Astrocyte (in vitro differentiated cells and primary cell): ENCODE measurements around the gene PSKH1. TPM values are rescaled to one million over a fixed set of nuclear protein-coding genes. Genes with fewer than 3 reads are reported as not detected.

Experiments
- DNase-seq: peaks from one replicate; pipeline ENCODE4 v3.0.0-alpha.2; 2010; ENCODE audit warnings: low read depth
- FAIRE-seq: peaks from 2 replicates; lab custom pipeline; 2011; peaks lifted over from hg19 to GRCh38; lab: Jason Lieb, UNC
- H2AFZ ChIP-seq: 2 replicates; pipeline ENCODE4 v1.6.0; 2012; ENCODE audit warnings: low read depth, low read length, inconsistent platforms
- H3K27ac ChIP-seq: 2 replicates; pipeline ENCODE4 v1.5.1; 2011; ENCODE audit warnings: low read depth, low read length, inconsistent platforms
- H3K27me3 ChIP-seq: 2 replicates; pipeline ENCODE4 v1.6.0; 2011; ENCODE audit warnings: low read length, inconsistent platforms; ENCODE audit not compliant: insufficient read depth
- H3K36me3 ChIP-seq: 2 replicates; pipeline ENCODE4 v1.5.1; 2011; ENCODE audit warnings: low read length, inconsistent platforms; ENCODE audit not compliant: insufficient read depth
- H3K4me1 ChIP-seq: 2 replicates; pipeline ENCODE4 v1.5.1; 2011; ENCODE audit warnings: low read length, inconsistent platforms; ENCODE audit not compliant: insufficient read depth
- H3K4me2 ChIP-seq: 2 replicates; pipeline ENCODE4 v1.6.0; 2012; ENCODE audit warnings: low read length, inconsistent platforms
- H3K4me3 ChIP-seq: 2 replicates; pipeline ENCODE4 v1.5.1; 2011; ENCODE audit warnings: low read depth, mild to moderate bottlenecking, low read length, inconsistent platforms; ENCODE audit not compliant: insufficient read depth
- H3K79me2 ChIP-seq: 2 replicates; pipeline ENCODE4 v1.6.0; 2012; ENCODE audit warnings: mild to moderate bottlenecking, low read length, inconsistent platforms; ENCODE audit not compliant: insufficient read depth
- H3K9ac ChIP-seq: 2 replicates; pipeline ENCODE4 v1.6.0; 2012; ENCODE audit warnings: mild to moderate bottlenecking, low read length, inconsistent platforms
- H3K9me3 ChIP-seq: 2 replicates; pipeline ENCODE4 v1.5.1; 2012; ENCODE audit warnings: low read depth, mild to moderate bottlenecking, low read length, inconsistent platforms; ENCODE audit not compliant: insufficient read depth
- H4K20me1 ChIP-seq: 2 replicates; pipeline ENCODE4 v1.6.0; 2012; ENCODE audit warnings: low read length, inconsistent platforms; ENCODE audit not compliant: insufficient read depth
- H3K27ac Mint-ChIP-seq: one replicate; pipeline ENCODE4 v1.8.0; 2021; ENCODE audit warnings: mild to moderate bottlenecking, mixed read lengths; ENCODE audit not compliant: unreplicated experiment
- H3K27me3 Mint-ChIP-seq: one replicate; pipeline ENCODE4 v1.8.0; 2021; ENCODE audit warnings: low read depth, mixed read lengths; ENCODE audit not compliant: unreplicated experiment
- H3K36me3 Mint-ChIP-seq: one replicate; pipeline ENCODE4 v1.8.0; 2021; ENCODE audit warnings: low read depth, mixed read lengths; ENCODE audit not compliant: unreplicated experiment
- H3K4me1 Mint-ChIP-seq: one replicate; pipeline ENCODE4 v1.8.0; 2021; ENCODE audit warnings: low read depth, mixed read lengths; ENCODE audit not compliant: unreplicated experiment
- H3K4me3 Mint-ChIP-seq: one replicate; pipeline ENCODE4 v1.8.0; 2021; ENCODE audit warnings: mild to moderate bottlenecking, moderate library complexity, mixed read lengths; ENCODE audit not compliant: unreplicated experiment
- H3K9me3 Mint-ChIP-seq: one replicate; pipeline ENCODE4 v1.8.0; 2021; ENCODE audit warnings: mild to moderate bottlenecking, mixed read lengths; ENCODE audit not compliant: unreplicated experiment
- EZH2 ChIP-seq: IDR thresholded peaks from 2 replicates; pipeline ENCODE4 v1.6.1; 2012; ENCODE audit warnings: mild to moderate bottlenecking, low read length, inconsistent platforms; ENCODE audit not compliant: insufficient read depth
- total RNA-seq: library from RNA; stranded (reverse); gene quantifications from 2 replicates; pipeline ENCODE4 v1.2.1, GENCODE V29; 2021
- TF ChIP-seq, protein P1 (sequence below): IDR thresholded peaks from 2 replicates; pipeline ENCODE4 v1.5.1; 2011; ENCODE audit warnings: low read depth, mild to moderate bottlenecking, inconsistent platforms, low read length, moderate library complexity; ENCODE audit not compliant: insufficient read depth

Gene PSKH1
- total RNA-seq, 1 donor from 2014 or later: 27.3 TPM

GRCh38 chr16:67922740-67923139, 29.7 kb downstream of the PSKH1 start:
- DNase-seq (no peak), FAIRE-seq (no peak)
- Histone ChIP-seq H3K4me1 (peaks cover 7% of the 10 kb centered on the region), H3K27me3 (no peaks in the 10 kb centered on the region), H3K79me2 (peaks cover 20% of the 10 kb centered on the region), H3K9ac (no peak overlapping the region), H4K20me1 (peaks cover 90% of the 10 kb centered on the region), H2AFZ (no peak overlapping the region), H3K9me3 (no peaks in the 10 kb centered on the region), H3K27ac (no peak overlapping the region), H3K36me3 (no peaks in the 10 kb centered on the region), H3K4me2 (no peak overlapping the region), H3K4me3 (no peak overlapping the region)
- peaks cover 18% of the 10 kb centered on the region for H3K4me1 Mint-ChIP-seq
- no peak overlapping the region for H3K27ac Mint-ChIP-seq
- peaks cover 6% of the 10 kb centered on the region for H3K36me3 Mint-ChIP-seq
- H3K27me3 Mint-ChIP-seq: no peaks in the 10 kb centered on the region
- no peak for TF ChIP-seq EZH2
- TF ChIP-seq, protein P1, sequence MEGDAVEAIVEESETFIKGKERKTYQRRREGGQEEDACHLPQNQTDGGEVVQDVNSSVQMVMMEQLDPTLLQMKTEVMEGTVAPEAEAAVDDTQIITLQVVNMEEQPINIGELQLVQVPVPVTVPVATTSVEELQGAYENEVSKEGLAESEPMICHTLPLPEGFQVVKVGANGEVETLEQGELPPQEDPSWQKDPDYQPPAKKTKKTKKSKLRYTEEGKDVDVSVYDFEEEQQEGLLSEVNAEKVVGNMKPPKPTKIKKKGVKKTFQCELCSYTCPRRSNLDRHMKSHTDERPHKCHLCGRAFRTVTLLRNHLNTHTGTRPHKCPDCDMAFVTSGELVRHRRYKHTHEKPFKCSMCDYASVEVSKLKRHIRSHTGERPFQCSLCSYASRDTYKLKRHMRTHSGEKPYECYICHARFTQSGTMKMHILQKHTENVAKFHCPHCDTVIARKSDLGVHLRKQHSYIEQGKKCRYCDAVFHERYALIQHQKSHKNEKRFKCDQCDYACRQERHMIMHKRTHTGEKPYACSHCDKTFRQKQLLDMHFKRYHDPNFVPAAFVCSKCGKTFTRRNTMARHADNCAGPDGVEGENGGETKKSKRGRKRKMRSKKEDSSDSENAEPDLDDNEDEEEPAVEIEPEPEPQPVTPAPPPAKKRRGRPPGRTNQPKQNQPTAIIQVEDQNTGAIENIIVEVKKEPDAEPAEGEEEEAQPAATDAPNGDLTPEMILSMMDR: no peak
- no peaks in the 10 kb centered on the region for H3K9me3 Mint-ChIP-seq
- H3K4me3 Mint-ChIP-seq: no peak overlapping the region

- peaks cover 20% of the 10 kb centered on the region for H3K79me2 ChIP-seq
- H4K20me1 ChIP-seq: peaks cover 90% of the 10 kb centered on the region
- no peaks in the 10 kb centered on the region for H3K27me3 ChIP-seq
- Mint-ChIP-seq H3K36me3 (peaks cover 6% of the 10 kb centered on the region), H3K4me1 (peaks cover 12% of the 10 kb centered on the region), H3K27ac (no peak overlapping the region), H3K4me3 (no peak overlapping the region), H3K27me3 (no peaks in the 10 kb centered on the region), H3K9me3 (no peaks in the 10 kb centered on the region)
- H3K4me2 ChIP-seq: no peak overlapping the region
- FAIRE-seq (no peak), DNase-seq (no peak)
- H3K4me3 ChIP-seq: no peak overlapping the region
- H3K9me3 ChIP-seq: no peaks in the 10 kb centered on the region
- no peaks in the 10 kb centered on the region for H3K4me1 ChIP-seq
- no peak overlapping the region for H3K9ac ChIP-seq
- TF ChIP-seq EZH2: no peak
- TF ChIP-seq, protein P1: no peak
- H3K27ac ChIP-seq: no peak overlapping the region
- H2AFZ ChIP-seq: no peak overlapping the region
- H3K36me3 ChIP-seq: no peaks in the 10 kb centered on the region
Observed at GRCh38 chr16:67923414-67924116, 30.5 kb downstream of the PSKH1 start.
